GM18507 (cell line): Measurements from ENCODE around the gene RB1.

Source experiments
- DNase-seq: peaks from one replicate; pipeline ENCODE4 v3.0.0; 2011; ENCODE audit warnings: low read depth; ENCODE audit not compliant: insufficient read length; ENCODE audit errors: extremely low spot score
- FAIRE-seq: peaks from 2 replicates; lab custom pipeline; 2011; peaks lifted over from hg19 to GRCh38; lab: Jason Lieb, UNC

Gene RB1

GRCh38 chr13:48506092-48506701, 202.6 kb downstream of the RB1 start:
- no peak for FAIRE-seq
- DNase-seq: no peak

GRCh38 chr13:48507021-48507420, 203.5 kb downstream of the RB1 start:
- FAIRE-seq: no peak

GRCh38 chr13:48508011-48508410, 204.5 kb downstream of the RB1 start:
- DNase-seq (no peak), FAIRE-seq (no peak)

More at GRCh38 chr13:48507021-48507420, 203.5 kb downstream of the RB1 start:
- no peak for DNase-seq

GRCh38 chr13:48510698-48511097, 207.1 kb downstream of the RB1 start:
- DNase-seq: no peak
- no peak for FAIRE-seq

- FAIRE-seq (no peak), DNase-seq (no peak)
These were observed 208.2 kb downstream of the RB1 start for GRCh38 chr13:48511621-48512230.

GRCh38 chr13:48514793-48515192, 211.2 kb downstream of the RB1 start:
- no peak for FAIRE-seq
- DNase-seq: no peak

- FAIRE-seq: no peak
- DNase-seq: no peak
These were observed 212.2 kb downstream of the RB1 start for GRCh38 chr13:48515732-48516131.

GRCh38 chr13:48518083-48518482, 214.5 kb downstream of the RB1 start:
- no peak for DNase-seq
- peak; percentile 48 for FAIRE-seq

- DNase-seq: no peak
- FAIRE-seq: no peak
These were observed 222.7 kb downstream of the RB1 start for GRCh38 chr13:48526286-48526685.

- DNase-seq: no peak
- peak; percentile 49 for FAIRE-seq
These were observed 224.4 kb downstream of the RB1 start for GRCh38 chr13:48527955-48528354.

GRCh38 chr13:48528720-48529119, 225.2 kb downstream of the RB1 start:
- no peak for DNase-seq
- peak; percentile 90 for FAIRE-seq

GRCh38 chr13:48530833-48531232, 227.3 kb downstream of the RB1 start:
- FAIRE-seq (peak; percentile 85), DNase-seq (no peak)
